ENCODE data around the gene ZNF311. TPM values are rescaled to one million over a fixed set of nuclear protein-coding genes. Genes with fewer than 3 reads are reported as not detected.

ZNF311 gene
- total and polyA plus RNA-seq, 2 of the 13 experiments (the other 11 are each of a cell fraction or from before 2014, with no cell fraction given), result not detected

DNA sequence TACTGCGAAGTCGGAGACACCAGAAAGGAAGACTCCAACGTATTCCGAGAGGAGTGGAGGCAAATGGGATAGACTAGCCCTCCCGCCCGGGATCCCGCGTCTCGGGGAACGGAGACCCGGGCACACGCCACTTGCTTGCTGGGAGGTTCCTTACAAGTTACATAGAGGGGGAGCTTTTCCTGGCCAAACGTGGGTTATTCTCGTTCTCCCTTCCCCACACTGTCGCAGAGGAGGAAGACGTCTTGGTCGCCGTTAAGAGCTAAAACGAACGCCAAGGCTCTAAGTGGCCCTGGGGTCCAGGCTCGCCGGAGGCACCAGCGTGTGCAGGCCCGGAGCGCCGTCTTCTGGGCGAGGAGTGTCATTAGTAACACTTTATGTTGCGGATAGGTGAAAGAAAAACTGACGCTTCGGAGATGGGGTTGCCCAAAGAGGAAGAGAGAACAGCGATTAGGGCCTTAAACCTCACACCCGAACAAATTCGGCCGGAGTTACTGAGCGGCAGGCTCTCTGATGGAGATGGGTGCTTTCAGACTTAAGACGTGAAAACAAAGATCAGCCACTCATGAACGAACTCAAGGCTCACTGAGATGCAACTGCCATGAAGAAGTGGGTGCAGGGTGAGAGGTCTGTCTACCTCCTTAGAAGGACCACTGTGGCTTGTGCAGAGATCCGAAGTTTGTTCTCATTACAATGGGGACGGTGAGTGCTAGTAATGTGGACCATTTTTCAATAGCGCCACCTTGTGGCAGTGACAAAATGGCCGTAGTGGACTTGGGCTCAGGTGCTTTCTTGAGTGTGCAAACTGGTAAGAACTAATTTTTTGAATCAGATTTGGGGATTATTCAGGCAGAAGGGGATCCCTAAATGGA is 11.7 kb upstream of the ZNF311 start (continued):
- TF ChIP-seq, protein P1, sequence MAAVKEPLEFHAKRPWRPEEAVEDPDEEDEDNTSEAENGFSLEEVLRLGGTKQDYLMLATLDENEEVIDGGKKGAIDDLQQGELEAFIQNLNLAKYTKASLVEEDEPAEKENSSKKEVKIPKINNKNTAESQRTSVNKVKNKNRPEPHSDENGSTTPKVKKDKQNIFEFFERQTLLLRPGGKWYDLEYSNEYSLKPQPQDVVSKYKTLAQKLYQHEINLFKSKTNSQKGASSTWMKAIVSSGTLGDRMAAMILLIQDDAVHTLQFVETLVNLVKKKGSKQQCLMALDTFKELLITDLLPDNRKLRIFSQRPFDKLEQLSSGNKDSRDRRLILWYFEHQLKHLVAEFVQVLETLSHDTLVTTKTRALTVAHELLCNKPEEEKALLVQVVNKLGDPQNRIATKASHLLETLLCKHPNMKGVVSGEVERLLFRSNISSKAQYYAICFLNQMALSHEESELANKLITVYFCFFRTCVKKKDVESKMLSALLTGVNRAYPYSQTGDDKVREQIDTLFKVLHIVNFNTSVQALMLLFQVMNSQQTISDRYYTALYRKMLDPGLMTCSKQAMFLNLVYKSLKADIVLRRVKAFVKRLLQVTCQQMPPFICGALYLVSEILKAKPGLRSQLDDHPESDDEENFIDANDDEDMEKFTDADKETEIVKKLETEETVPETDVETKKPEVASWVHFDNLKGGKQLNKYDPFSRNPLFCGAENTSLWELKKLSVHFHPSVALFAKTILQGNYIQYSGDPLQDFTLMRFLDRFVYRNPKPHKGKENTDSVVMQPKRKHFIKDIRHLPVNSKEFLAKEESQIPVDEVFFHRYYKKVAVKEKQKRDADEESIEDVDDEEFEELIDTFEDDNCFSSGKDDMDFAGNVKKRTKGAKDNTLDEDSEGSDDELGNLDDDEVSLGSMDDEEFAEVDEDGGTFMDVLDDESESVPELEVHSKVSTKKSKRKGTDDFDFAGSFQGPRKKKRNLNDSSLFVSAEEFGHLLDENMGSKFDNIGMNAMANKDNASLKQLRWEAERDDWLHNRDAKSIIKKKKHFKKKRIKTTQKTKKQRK (IDR thresholded peaks at IDR 0.05; ENCODE audit: low read length), result no peak
- no peak for TF ChIP-seq FOXP1 (IDR thresholded peaks at IDR 0.05)
- no peak for TF ChIP-seq FOXP1 (CRISPR knock-in tag; IDR thresholded peaks at IDR 0.05)
- 0 out of 2 replicates have a peak, but pooled peaks have one; percentile 12 for TF ChIP-seq CEBPG (CRISPR knock-in tag; IDR thresholded peaks at IDR 0.05)
- no peak for TF ChIP-seq SP2 (CRISPR knock-in tag; IDR thresholded peaks at IDR 0.05)
- no peak for TF ChIP-seq SMARCE1 (IDR thresholded peaks at IDR 0.05; ENCODE audit: borderline replicate concordance)
- TF ChIP-seq, protein P2, sequence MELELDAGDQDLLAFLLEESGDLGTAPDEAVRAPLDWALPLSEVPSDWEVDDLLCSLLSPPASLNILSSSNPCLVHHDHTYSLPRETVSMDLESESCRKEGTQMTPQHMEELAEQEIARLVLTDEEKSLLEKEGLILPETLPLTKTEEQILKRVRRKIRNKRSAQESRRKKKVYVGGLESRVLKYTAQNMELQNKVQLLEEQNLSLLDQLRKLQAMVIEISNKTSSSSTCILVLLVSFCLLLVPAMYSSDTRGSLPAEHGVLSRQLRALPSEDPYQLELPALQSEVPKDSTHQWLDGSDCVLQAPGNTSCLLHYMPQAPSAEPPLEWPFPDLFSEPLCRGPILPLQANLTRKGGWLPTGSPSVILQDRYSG (CRISPR knock-in tag; IDR thresholded peaks at IDR 0.05), result 0 out of 2 replicates have a peak, but pooled peaks have one; percentile 8
- TF ChIP-seq GATAD1 (CRISPR knock-in tag; IDR thresholded peaks at IDR 0.05), result peak; percentile 48
- TF ChIP-seq, protein P3, sequence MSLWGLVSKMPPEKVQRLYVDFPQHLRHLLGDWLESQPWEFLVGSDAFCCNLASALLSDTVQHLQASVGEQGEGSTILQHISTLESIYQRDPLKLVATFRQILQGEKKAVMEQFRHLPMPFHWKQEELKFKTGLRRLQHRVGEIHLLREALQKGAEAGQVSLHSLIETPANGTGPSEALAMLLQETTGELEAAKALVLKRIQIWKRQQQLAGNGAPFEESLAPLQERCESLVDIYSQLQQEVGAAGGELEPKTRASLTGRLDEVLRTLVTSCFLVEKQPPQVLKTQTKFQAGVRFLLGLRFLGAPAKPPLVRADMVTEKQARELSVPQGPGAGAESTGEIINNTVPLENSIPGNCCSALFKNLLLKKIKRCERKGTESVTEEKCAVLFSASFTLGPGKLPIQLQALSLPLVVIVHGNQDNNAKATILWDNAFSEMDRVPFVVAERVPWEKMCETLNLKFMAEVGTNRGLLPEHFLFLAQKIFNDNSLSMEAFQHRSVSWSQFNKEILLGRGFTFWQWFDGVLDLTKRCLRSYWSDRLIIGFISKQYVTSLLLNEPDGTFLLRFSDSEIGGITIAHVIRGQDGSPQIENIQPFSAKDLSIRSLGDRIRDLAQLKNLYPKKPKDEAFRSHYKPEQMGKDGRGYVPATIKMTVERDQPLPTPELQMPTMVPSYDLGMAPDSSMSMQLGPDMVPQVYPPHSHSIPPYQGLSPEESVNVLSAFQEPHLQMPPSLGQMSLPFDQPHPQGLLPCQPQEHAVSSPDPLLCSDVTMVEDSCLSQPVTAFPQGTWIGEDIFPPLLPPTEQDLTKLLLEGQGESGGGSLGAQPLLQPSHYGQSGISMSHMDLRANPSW (CRISPR knock-in tag; IDR thresholded peaks at IDR 0.05; ENCODE audit: borderline replicate concordance), result no peak
- TF ChIP-seq, protein P4, sequence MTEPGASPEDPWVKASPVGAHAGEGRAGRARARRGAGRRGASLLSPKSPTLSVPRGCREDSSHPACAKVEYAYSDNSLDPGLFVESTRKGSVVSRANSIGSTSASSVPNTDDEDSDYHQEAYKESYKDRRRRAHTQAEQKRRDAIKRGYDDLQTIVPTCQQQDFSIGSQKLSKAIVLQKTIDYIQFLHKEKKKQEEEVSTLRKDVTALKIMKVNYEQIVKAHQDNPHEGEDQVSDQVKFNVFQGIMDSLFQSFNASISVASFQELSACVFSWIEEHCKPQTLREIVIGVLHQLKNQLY (CRISPR knock-in tag; IDR thresholded peaks at IDR 0.05), result no peak
- TF ChIP-seq AGO2 (optimal IDR thresholded peaks at IDR 0.05; ENCODE audit: low read depth, low read length), result no peak
- 0 out of 2 replicates have a peak, but pooled peaks have one; percentile 25 for TF ChIP-seq ZNF616 (CRISPR knock-in tag; IDR thresholded peaks at IDR 0.05; ENCODE audit: low read depth)
- TF ChIP-seq, protein P5, sequence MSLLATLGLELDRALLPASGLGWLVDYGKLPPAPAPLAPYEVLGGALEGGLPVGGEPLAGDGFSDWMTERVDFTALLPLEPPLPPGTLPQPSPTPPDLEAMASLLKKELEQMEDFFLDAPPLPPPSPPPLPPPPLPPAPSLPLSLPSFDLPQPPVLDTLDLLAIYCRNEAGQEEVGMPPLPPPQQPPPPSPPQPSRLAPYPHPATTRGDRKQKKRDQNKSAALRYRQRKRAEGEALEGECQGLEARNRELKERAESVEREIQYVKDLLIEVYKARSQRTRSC (CRISPR knock-in tag; IDR thresholded peaks at IDR 0.05; ENCODE audit: low read depth), result no peak
- TF ChIP-seq ELF1 (CRISPR knock-in tag; IDR thresholded peaks at IDR 0.05), result no peak; the same call in 1 of the 2 replicates
- TF ChIP-seq ZNF652 (CRISPR knock-in tag; IDR thresholded peaks at IDR 0.05; ENCODE audit: borderline replicate concordance, low read depth), result peak; percentile 68
- no peak; the same call in 1 of the 2 replicates for TF ChIP-seq TGIF2 (CRISPR knock-in tag; IDR thresholded peaks at IDR 0.05)
- peak; percentile 60; the same call in 1 of the 2 replicates for TF ChIP-seq MTA1 (CRISPR knock-in tag; IDR thresholded peaks at IDR 0.05; ENCODE audit: borderline replicate concordance)
- TF ChIP-seq ZNF556 (CRISPR knock-in tag; IDR thresholded peaks at IDR 0.05; ENCODE audit: borderline replicate concordance), result peak; percentile 69; the same call in 1 of the 2 replicates
- TF ChIP-seq NR2C2 (CRISPR knock-in tag; IDR thresholded peaks at IDR 0.05; ENCODE audit: borderline replicate concordance), result no peak
- peak; percentile 61; the same call in 1 of the 2 replicates for TF ChIP-seq SAFB2 (CRISPR knock-in tag; IDR thresholded peaks at IDR 0.05; ENCODE audit: borderline replicate concordance, low read depth)
- TF ChIP-seq, protein P6, sequence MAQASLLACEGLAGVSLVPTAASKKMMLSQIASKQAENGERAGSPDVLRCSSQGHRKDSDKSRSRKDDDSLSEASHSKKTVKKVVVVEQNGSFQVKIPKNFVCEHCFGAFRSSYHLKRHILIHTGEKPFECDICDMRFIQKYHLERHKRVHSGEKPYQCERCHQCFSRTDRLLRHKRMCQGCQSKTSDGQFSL (CRISPR knock-in tag; IDR thresholded peaks at IDR 0.05), result 0 out of 2 replicates have a peak, but pooled peaks have one; percentile 16
